HG02763 (cell line): ENCODE measurements around the gene MRPS26.
"Not testable (repeated sequence)": the region's sequence is repeated elsewhere in the genome, so short reads cannot be mapped to it uniquely, and the experiment has no call there.

Experiments
- ATAC-seq: cut with Tn5 transposase; IDR thresholded peaks from one replicate; pipeline ENCODE4 v1.9.1; 2021; ENCODE audit warnings: mild to moderate bottlenecking, moderate library complexity; ENCODE audit not compliant: unreplicated experiment

Gene MRPS26

GRCh38 chr20:3072530-3073250 is 26.8 kb downstream of the MRPS26 start:
- ATAC-seq = no peak

DNA sequence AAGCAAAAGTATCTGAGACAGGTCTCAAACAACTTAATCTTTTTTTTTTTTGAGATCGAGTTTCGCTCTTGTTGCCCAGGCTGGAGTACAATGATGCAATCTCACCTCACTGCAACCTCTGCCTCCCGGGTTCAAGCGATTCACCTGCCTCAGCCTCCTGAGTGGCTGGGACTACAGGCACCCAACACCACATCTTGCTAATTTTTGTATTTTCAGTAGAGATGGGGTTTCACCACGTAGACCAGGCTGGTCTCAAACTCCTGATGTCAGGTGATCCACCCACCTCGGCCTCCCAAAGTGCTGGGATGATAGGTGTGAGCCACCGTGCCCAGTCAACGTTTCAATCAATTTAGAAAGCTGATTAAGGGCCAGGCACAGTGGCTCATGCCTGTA is 27.4 kb downstream of the MRPS26 start:
- ATAC-seq = not testable (repeated sequence)

GRCh38 chr20:3074812-3075211 is 29.0 kb downstream of the MRPS26 start:
- ATAC-seq = no peak

DNA sequence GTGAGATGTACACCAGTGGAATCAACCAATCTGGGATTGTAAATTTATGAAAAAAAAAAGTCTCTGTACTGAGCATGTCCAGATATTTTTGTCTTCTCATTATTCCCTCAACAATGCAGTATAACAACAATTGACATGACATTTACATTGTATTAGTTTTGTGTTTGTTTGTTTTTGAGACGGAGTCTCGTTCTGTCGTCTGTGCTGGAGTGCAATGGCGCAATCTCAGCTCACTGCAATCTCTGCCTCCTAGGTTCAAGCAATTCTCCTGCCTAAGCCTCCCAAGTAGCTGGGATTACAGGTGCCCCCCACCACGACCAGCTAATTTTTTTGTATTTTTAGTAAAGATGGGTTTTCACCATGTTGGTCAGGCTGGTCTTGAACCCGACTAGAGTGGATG is 29.5 kb downstream of the MRPS26 start:
- not testable (repeated sequence) for ATAC-seq

DNA sequence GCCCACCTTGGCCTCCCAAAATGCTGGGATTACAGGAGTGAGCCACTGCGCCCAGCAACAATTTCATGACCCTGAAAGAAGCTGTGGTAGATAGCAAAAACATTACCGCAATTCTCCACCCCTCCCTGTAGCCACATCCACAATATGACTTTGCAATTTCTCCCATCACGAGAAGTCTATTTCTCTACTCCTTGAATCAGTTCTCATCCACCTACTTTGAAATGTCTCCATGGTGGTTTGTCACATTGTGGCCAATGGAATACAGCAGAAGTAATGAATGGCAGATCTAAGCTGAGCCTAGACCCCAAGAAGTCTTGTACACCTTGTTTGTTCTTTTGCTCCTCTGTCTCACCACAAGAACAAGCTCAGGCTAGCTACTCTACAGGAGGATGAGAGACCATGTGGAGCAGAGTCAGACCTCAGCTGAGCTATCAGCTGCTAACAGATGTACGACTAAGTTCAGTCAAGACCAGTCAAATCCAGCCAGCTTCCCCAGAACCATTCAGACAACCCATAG is 31.8 kb downstream of the MRPS26 start:
- no peak for ATAC-seq

GRCh38 chr20:3080939-3081388 is 35.1 kb downstream of the MRPS26 start:
- no peak for ATAC-seq

DNA sequence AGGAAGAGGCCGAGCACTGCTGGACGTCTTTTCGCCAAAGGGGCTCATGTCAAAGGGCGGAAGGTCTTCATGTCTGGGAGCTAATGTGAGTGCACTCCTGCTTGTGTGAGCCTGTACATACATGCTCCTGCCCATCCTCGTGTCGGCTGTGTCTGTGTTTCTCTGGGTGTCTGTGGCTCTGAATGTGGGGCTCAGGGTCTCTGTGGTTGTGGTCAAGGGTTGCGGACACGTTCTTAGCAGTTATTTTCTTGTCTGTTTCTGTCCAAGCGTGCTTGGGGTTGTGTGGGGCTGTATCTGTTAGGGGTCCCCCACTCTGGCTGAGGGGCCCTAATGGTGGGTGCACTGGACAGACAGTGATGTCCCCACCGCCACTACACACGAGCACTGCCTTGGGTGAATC is 35.8 kb downstream of the MRPS26 start:
- ATAC-seq = no peak

DNA sequence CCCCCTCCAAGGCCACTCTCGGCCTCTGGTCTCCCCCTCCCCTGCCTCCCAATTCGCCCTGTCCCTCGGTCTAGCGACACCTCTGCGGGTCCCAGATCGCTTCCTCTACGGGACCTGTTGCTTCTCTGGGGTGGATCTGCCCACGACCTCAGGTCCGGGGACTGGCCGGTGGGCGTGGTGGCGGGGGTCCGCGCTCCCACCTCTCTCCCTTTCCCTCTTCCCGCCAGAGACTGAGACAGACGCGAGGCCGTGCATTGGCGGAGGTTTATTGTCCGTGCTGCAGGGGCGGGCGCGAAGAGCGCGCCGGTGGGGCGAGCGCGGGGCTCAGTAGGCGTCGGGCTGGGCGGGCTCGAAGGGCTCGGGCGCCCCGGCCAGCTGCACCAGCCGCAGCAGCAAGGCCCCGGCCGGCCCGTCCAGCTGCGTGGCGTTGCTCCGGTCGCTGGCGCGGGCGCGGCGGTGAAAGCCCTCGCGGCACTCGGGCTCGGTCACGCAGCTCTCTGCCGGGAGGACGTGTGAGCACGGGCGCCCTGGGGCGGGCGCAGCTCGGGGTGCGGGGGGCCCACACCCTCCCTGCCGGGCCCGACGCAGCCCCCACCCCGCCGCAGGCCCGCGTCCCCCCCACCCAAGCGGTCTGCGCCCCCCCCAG is 36.6 kb downstream of the MRPS26 start:
- no peak for ATAC-seq

DNA sequence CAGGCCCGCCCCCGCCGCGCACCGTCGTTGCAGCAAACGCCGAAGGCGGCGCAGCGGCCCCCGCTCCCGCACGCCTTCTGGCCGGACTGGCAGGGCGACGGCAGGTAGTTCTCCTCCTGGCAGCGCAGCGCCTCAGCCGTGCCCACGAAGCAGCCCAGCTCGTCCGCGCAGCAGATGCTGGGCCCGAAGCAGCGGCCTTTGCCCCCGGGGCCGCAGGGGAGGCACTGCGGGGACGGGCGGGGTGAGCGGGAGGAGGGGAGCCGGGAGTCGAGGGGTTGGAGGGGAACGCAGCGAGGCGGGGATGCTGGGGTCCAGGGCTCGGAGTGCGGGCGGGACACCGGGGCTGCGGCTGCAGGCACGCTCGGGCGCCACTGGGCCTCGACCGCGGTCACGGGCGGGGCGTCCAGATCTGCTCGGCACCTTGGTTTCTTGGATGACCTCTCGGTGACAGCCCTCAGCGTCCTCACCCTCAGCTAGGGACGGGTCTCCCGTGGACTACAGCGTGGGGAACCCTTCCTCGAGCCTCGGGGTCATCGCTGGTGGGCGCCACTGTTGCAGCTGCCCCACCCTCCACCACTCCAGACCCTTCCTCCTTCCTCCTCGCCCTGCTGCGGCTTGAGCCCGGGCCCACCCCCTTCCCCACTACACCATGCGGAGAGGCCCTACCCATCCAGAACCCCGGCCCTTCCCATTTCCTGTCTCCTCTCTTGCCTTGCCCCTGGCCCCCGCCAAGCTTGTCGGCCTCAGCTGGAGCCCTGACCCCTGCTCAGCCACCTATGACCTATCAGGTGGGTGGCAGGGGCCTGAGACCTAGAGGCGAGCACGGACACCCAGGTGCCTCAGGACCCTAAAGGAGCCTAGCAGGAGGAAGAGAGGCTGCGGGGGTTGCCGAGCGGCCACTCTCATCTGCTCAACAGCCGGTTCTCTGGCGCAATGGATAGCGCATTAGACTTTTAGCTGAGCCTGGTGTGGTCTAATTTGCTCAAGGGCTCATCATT is 37.4 kb downstream of the MRPS26 start:
- no peak for ATAC-seq

DNA sequence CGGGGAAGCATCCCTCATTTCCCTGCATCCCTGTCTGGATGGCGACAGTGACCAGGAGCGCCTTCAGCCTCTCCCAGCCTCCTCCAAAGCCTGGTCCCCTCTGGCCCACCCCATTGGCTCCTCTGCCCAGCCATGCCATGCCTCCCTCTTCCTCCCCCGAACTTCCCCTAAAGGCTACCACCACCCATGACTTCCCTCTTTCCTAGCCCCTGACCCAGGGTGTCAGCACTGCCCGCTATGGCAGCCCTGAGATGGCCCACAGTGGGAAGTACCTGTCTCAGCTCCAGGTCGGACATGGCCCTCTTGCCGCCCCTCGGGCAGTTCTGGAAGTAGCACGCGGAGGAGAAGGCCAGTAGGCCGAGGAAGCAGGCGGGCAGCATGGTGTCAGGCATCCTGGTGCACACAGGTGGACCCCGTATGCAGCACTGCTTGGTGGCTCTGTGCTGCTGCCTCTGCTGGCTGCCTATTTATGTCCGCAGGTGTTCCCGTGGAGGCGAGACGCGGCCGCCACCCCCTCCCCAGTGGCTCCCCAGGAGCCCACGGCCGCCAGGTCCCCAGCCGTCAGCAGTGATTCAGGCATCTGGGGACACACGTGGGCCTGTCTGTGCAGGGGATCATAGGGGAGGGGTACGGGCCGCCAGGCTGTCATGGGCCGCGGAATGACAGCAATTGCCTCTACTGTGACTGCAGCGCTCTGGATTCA is 38.6 kb downstream of the MRPS26 start, which contains the start of gene AVP:
Gene AVP (minus strand): TSS at position 442 of the 703 bp plus-strand sequence. CDS start 50 bp downstream, at position 392.
- ATAC-seq = no peak

- no peak for ATAC-seq
These were observed 39.1 kb downstream of the MRPS26 start for GRCh38 chr20:3084986-3085360.

- no peak for ATAC-seq
These were observed 39.8 kb downstream of the MRPS26 start for GRCh38 chr20:3085571-3086072.

DNA sequence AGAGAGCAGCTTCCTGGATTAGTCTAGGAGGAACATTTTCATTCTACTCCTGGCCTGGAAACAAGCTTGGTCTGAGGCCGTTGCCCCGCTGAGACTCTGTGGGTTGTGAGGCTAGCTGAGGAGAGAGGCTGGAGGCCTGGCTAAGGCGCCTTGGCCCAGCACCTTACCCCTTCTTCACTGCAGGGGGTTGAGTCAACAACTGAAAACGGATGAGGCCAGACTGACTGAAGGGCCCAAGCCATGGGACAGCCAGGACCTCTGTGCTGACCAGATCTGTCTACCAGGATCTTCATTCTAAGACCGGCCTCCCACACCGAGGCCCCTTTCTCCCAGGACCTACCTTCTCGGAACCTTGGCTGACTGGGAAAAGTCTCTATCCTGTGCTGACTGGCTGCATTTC is 42.2 kb downstream of the MRPS26 start:
- ATAC-seq = no peak

DNA sequence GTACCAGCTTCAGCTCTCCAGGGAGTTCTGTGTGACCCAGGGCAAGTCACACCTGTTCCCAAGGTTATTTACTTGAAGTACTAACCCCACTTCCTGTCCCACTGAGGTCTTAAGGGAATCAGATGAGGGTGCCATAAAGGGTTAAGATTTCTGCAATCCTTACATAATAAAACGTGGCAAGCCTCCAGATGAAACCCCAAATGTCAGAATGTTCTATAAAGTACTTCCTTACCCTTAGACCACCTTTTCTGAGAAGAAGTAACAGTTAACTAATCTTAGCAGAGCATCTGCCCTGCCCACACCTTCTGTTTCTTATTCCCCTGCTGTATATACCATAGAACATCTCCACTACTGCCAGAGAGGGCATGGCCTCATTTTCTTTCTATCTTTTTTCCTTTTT is 44.7 kb downstream of the MRPS26 start:
- ATAC-seq = no peak

- no peak for ATAC-seq
These were observed 46.9 kb downstream of the MRPS26 start for GRCh38 chr20:3092611-3093379.

- no peak for ATAC-seq
These were observed 48.1 kb downstream of the MRPS26 start for GRCh38 chr20:3093861-3094361.

- ATAC-seq = no peak
These were observed 49.2 kb downstream of the MRPS26 start for GRCh38 chr20:3094848-3095629.
